NB4 (cell line): ENCODE data around the gene BRD7.

Source experiments
- DNase-seq: peaks from one replicate; pipeline ENCODE4 v3.0.0; 2010; ENCODE audit warnings: low read depth
- H3K4me3 ChIP-seq: one replicate; pipeline ENCODE4 v1.5.1; 2011; ENCODE audit warnings: mild to moderate bottlenecking, low read depth, low read length, moderate library complexity
- MAX ChIP-seq: IDR thresholded peaks from 2 replicates; pipeline ENCODE4 v1.6.1; 2011; ENCODE audit warnings: low read depth, low read length
- MYC ChIP-seq: IDR thresholded peaks from 2 replicates; pipeline ENCODE4 v1.6.1; 2011; ENCODE audit warnings: low read depth, low read length
- POLR2A ChIP-seq: IDR thresholded peaks from 2 replicates; pipeline ENCODE4 v1.6.1; 2011; ENCODE audit warnings: mild to moderate bottlenecking; ENCODE audit not compliant: insufficient read length; ENCODE audit errors: extremely low read depth
- TF ChIP-seq, protein P1 (sequence below): IDR thresholded peaks from one replicate; pipeline ENCODE4 v1.5.1; 2012; ENCODE audit warnings: low read depth, low read length

Gene BRD7

DNA sequence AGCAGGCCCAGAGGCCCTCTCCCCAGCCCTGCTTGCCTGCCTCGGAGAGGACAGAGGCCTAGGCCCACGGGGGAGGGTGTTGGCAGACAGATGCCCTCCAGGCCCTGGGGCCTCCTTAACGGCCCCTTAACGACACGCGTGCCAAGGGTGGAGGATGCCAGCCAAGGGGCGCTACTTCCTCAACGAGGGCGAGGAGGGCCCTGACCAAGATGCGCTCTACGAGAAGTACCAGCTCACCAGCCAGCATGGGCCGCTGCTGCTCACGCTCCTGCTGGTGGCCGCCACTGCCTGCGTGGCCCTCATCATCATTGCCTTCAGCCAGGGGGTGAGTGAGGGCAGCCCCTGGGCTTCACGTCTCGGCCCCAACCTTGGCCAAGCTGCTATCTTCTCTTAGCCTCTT lies 80.8 kb downstream of the BRD7 start:
- H3K4me3 ChIP-seq, result no peak overlapping the region
- TF ChIP-seq, protein P1, sequence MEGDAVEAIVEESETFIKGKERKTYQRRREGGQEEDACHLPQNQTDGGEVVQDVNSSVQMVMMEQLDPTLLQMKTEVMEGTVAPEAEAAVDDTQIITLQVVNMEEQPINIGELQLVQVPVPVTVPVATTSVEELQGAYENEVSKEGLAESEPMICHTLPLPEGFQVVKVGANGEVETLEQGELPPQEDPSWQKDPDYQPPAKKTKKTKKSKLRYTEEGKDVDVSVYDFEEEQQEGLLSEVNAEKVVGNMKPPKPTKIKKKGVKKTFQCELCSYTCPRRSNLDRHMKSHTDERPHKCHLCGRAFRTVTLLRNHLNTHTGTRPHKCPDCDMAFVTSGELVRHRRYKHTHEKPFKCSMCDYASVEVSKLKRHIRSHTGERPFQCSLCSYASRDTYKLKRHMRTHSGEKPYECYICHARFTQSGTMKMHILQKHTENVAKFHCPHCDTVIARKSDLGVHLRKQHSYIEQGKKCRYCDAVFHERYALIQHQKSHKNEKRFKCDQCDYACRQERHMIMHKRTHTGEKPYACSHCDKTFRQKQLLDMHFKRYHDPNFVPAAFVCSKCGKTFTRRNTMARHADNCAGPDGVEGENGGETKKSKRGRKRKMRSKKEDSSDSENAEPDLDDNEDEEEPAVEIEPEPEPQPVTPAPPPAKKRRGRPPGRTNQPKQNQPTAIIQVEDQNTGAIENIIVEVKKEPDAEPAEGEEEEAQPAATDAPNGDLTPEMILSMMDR, result no peak
- no peak for TF ChIP-seq MYC
- DNase-seq, result no peak

- no peak overlapping the region for H3K4me3 ChIP-seq
- TF ChIP-seq, protein P1, result no peak
- TF ChIP-seq MAX (no peak), MYC (no peak)
- DNase-seq, result no peak
Observed at GRCh38 chr16:50286681-50287080, 82.1 kb downstream of the BRD7 start.

DNA sequence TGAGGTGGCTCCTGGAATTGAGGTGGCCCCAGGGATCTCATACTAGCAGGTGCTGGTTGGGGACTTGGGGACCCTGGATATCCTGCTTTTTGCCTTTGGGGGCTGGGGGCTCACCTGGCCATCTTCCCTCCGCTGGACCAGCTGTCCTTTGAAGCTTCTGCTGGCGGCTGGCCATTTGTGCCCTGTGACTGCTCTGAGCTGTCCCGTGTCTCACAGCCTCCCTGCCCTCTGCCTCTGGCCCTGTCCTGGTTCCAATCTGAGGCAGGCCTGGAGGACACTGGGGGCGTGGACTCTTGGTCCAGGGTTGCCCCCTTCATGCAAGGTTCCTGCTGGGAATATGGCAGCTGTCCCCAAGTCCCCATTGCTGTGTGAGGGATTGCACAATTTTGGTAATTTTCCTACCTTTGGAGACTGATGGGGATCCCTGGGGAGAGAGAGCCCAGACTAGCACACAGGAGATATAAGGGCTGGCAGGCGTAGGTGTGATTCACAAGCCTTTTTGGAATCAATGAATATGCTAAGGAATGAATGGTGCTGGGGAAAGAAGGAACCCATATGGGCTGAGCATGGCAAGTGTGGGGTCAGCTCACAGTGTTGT lies 83.3 kb downstream of the BRD7 start:
- H3K4me3 ChIP-seq, result no peak overlapping the region
- no peak for DNase-seq
- TF ChIP-seq MAX, result no peak
- TF ChIP-seq, protein P1, result no peak
- TF ChIP-seq POLR2A, result no peak
- no peak for TF ChIP-seq MYC

- DNase-seq, result peak; percentile 90
- H3K4me3 ChIP-seq, result peak overlapping the region; percentile 4
- TF ChIP-seq, protein P1, result no peak
- TF ChIP-seq POLR2A (no peak), MAX (peak; percentile 86), MYC (peak; percentile 82)
Observed at GRCh38 chr16:50284131-50284911, 84.5 kb downstream of the BRD7 start.

DNA sequence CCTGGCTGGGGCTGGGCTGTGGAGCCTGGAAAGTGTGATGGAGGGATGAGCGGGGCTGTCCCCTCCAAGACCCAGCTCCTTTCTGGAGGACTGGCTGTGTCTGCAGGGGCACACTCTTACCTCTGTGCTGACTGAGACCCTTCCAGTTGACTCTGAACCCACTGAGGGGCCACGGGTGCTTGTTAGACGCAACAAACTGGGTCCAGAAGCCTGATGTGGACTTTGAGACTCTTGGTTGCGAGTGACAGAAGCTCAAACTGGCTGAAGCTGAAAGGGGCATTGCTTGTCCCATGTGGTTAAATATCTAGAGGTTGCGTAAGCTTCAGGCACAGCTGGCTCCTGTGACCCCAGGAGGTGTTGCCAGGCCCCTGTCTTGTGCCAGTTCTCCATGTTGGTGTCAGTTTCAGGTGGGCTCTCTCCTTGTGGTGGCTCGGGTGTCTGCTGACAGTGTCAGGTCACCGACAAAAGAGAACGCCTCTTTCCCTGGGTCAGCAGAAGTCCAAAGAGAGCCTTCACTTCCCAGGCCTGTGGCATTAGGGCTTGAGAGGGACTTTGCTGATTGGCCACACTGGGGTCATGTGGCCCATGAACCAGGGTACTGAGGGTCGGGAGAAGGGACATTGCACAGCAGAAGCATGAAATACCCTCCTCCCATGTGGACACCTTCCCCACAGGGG lies 85.7 kb downstream of the BRD7 start:
- TF ChIP-seq POLR2A, result no peak
- 0 out of 2 replicates have a peak, but pooled peaks have one; percentile 28 for TF ChIP-seq MYC
- peak; percentile 67; the same call in 1 of the 2 replicates for TF ChIP-seq MAX
- peak overlapping the region; percentile 32 for H3K4me3 ChIP-seq
- DNase-seq, result peak; percentile 85

GRCh38 chr16:50282010-50282538 lies 86.7 kb downstream of the BRD7 start:
- DNase-seq, result peak; percentile 100
- TF ChIP-seq, protein P1, result no peak
- no peak for TF ChIP-seq POLR2A
- peak; percentile 24; the same call in 1 of the 2 replicates for TF ChIP-seq MYC
- H3K4me3 ChIP-seq, result peak overlapping the region; percentile 46
